Caco-2 (cell line): ENCODE measurements around the gene COL5A1. TPM values are rescaled to one million over a fixed set of nuclear protein-coding genes. Genes with fewer than 3 reads are reported as not detected.
A peak's percentile ranks its signal among the peaks of the same experiment; 100 is the strongest.

Experiments used
- BruUV-seq: library from RNA; stranded (reverse); fragments of 400-500 nt; replicated peaks from 2 replicates; lab custom pipeline; 2021; lab: Mats Ljungman, UMichigan
- CTCF ChIA-PET: fragments of 300-600 bp; sonication (Branson Sonifier 250); formaldehyde crosslinking; loops from one replicate; lab custom pipeline; 2022; ENCODE audit warnings: antibody characterized with exemption; lab: Charles Lee
- POLR2A ChIA-PET: fragments of 300-600 bp; sonication (Branson Sonifier 250); formaldehyde crosslinking; loops from one replicate; lab custom pipeline; 2022; ENCODE audit warnings: antibody characterized with exemption; lab: Charles Lee
- DNase-seq, 2 experiments: peaks; one replicate each; pipeline versions ENCODE4 v3.0.0 to v3.0.0-alpha.2; 2020 to 2022
- H3K27me3 ChIP-seq: replicated peaks from 2 replicates; pipeline ENCODE4 v1.6.0; 2011; ENCODE audit warnings: low read length; ENCODE audit not compliant: control insufficient read depth, insufficient read depth
- H3K36me3 ChIP-seq: 2 replicates; pipeline ENCODE4 v1.5.1; 2011; ENCODE audit warnings: low read length; ENCODE audit not compliant: control insufficient read depth, insufficient read depth
- H3K4me1 ChIP-seq: fragments of 250-450 bp; sonication (Bioruptor Pico); 2 replicates; pipeline ENCODE4 v1.5.1; 2020; ENCODE audit warnings: mild to moderate bottlenecking
- H3K4me3 ChIP-seq: 2 replicates; pipeline ENCODE4 v1.5.1; 2011; ENCODE audit warnings: low read depth, mild to moderate bottlenecking, control low read depth, low read length
- H3K9me3 ChIP-seq: fragments of 250-450 bp; sonication (Bioruptor Pico); 2 replicates; pipeline ENCODE4 v1.5.1; 2020; ENCODE audit warnings: mild to moderate bottlenecking, moderate library complexity
- H3K27ac Mint-ChIP-seq: one replicate; pipeline ENCODE4 v1.8.0; 2022; ENCODE audit warnings: mixed read lengths; ENCODE audit not compliant: unreplicated experiment
- H3K27me3 Mint-ChIP-seq: one replicate; pipeline ENCODE4 v1.8.0; 2022; ENCODE audit warnings: mixed read lengths; ENCODE audit not compliant: insufficient read depth, unreplicated experiment
- H3K36me3 Mint-ChIP-seq: one replicate; pipeline ENCODE4 v1.8.0; 2022; ENCODE audit warnings: mild to moderate bottlenecking, mixed read lengths; ENCODE audit not compliant: insufficient read depth, unreplicated experiment
- H3K4me1 Mint-ChIP-seq: one replicate; pipeline ENCODE4 v1.8.0; 2022; ENCODE audit warnings: low read depth, mixed read lengths; ENCODE audit not compliant: unreplicated experiment
- H3K4me3 Mint-ChIP-seq: one replicate; pipeline ENCODE4 v1.8.0; 2022; ENCODE audit warnings: mild to moderate bottlenecking, moderate library complexity, mixed read lengths; ENCODE audit not compliant: unreplicated experiment
- H3K9me3 Mint-ChIP-seq: one replicate; pipeline ENCODE4 v1.8.0; 2022; ENCODE audit warnings: mixed read lengths; ENCODE audit not compliant: unreplicated experiment
- CTCF ChIP-seq, 2 experiments: fragments of 200-600 bp in 1 of 2; IDR thresholded peaks; 1 replicate in 1 of 2; 2 replicates in 1 of 2; pipeline versions ENCODE4 v1.5.1 to v1.8.0; 2011 to 2022; ENCODE audit warnings: antibody characterized with exemption in 1 of 2, control low read depth in 1 of 2, inconsistent platforms in 1 of 2, low read depth in 1 of 2, low read length in 1 of 2, mild to moderate bottlenecking in 1 of 2, moderate library complexity in 1 of 2; ENCODE audit not compliant: insufficient read depth in 1 of 2, severe bottlenecking in 1 of 2, unreplicated experiment in 1 of 2
- intact Hi-C: fragments of 100-400 bp; cut with micrococcal nuclease; formaldehyde crosslinking; loops from one replicate; pipeline ENCODE4 v1.10.0; 2022; ENCODE audit not compliant: unreplicated experiment
- total RNA-seq: library from RNA; stranded (reverse); gene quantifications from 2 replicates; pipeline ENCODE4 v1.2.3, GENCODE V29; 2022

COL5A1 gene
- total RNA-seq, 1 experiment from 2014 or later = 4.8 TPM

DNA sequence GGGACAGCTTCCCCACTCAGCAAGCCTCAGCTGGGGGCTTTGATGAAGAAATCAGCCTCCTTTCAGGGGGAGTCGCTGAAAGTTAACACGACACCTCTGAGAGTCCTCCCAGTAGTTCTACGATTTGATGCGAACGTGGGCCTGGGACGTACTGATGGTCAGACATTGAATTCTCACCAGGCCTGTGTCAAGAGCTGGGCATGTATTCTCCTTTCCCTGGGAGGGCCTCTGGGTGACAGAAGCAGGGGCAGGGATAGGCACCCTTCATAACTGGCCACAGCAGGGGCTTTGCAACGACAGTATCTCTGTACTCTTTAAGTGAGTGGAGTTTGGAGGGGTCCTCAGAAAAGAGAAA, 15.6 kb upstream of the COL5A1 start:
- no peak overlapping the region for H3K27ac Mint-ChIP-seq
- no peaks in the 10 kb centered on the region for H3K36me3 Mint-ChIP-seq
- intact Hi-C loops = no loop called here
- H3K36me3 ChIP-seq = no peaks in the 10 kb centered on the region
- H3K9me3 Mint-ChIP-seq = no peaks in the 10 kb centered on the region
- no peak for TF ChIP-seq CTCF (IDR thresholded peaks at IDR 0.05; ENCODE audit: insufficient read depth in 1 of 2, low read depth in 1 of 2, low read length in 1 of 2, severe bottlenecking in 1 of 2, unreplicated experiment in 1 of 2)
- no peaks in the 10 kb centered on the region for H3K9me3 ChIP-seq
- peaks cover 11% of the 10 kb centered on the region; the same call in 1 of the 2 replicates for H3K4me1 ChIP-seq
- H3K27me3 Mint-ChIP-seq = no peaks in the 10 kb centered on the region
- no TSS peak for BruUV-seq
- ChIA-PET CTCF (no interaction called here), POLR2A (no interaction called here)
- peaks cover 17% of the 10 kb centered on the region for H3K4me1 Mint-ChIP-seq
- no peak overlapping the region for H3K4me3 Mint-ChIP-seq
- no peaks in the 10 kb centered on the region for H3K27me3 ChIP-seq
- no peak overlapping the region for H3K4me3 ChIP-seq
- peak in 1 of 2 experiments; percentile 7 for DNase-seq

DNA sequence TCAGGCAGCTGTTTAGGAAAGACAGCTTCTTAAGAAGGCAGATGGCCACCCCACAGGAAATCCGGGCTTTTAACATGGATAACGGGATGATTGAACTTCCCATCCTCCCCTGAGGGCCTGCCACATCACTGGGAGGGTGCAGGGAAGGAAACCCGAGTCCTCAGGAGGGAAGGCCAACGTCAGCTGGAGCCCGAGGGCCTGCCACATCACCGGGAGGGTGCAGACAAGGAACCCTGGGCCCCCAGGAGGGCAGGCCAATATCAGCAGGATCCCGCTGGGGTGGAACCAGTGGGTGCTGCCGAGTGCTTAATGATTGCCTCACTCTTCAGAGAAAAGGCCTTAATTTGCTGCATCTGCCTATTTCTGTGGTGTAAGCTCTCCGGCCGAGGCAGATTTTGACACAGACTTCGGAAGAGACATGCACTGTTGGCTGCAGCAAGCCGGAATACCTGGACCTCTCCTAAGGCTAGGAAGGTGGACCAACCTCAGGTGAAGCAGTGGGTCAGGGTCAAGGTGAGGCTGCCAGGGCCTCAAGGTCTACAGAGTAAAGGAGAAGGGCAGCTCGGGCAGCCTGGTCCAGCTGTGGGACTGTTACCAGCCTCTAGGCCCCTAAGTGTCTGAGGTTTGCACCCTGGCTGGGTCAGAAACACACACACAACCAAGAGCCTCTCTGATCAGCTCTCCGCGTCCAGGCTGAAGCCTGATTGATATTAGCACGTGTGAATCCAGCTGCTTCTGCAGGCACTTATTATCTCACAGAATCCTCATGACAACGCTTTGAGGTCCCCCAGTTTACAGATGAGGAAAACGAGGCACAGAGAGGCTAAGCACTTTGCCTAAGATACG, 14.8 kb upstream of the COL5A1 start:
- POLR2A ChIA-PET = no interaction called here
- intact Hi-C loops = no loop called here
- no peaks in the 10 kb centered on the region for H3K36me3 ChIP-seq
- Mint-ChIP-seq H3K4me3 (no peak overlapping the region), H3K36me3 (no peaks in the 10 kb centered on the region), H3K27ac (no peak overlapping the region), H3K27me3 (no peaks in the 10 kb centered on the region), H3K4me1 (peaks cover 17% of the 10 kb centered on the region), H3K9me3 (no peaks in the 10 kb centered on the region)
- no TSS peak for BruUV-seq
- CTCF ChIA-PET = no interaction called here
- H3K27me3 ChIP-seq = no peaks in the 10 kb centered on the region
- H3K4me3 ChIP-seq = no peak overlapping the region
- no peaks in the 10 kb centered on the region for H3K9me3 ChIP-seq
- peaks cover 11% of the 10 kb centered on the region; the same call in 1 of the 2 replicates for H3K4me1 ChIP-seq
- TF ChIP-seq CTCF (IDR thresholded peaks at IDR 0.05; ENCODE audit: insufficient read depth in 1 of 2, low read depth in 1 of 2, low read length in 1 of 2, severe bottlenecking in 1 of 2, unreplicated experiment in 1 of 2) = no peak
- peak in 1 of 2 experiments; percentile 21 for DNase-seq

- TF ChIP-seq CTCF (IDR thresholded peaks at IDR 0.05; ENCODE audit: insufficient read depth in 1 of 2, low read depth in 1 of 2, low read length in 1 of 2, severe bottlenecking in 1 of 2, unreplicated experiment in 1 of 2) = no peak
- ChIA-PET CTCF (no interaction called here), POLR2A (no interaction called here)
- peak in 1 of 2 experiments; percentile 7 for DNase-seq
- BruUV-seq = no TSS peak
- Mint-ChIP-seq H3K27ac (no peak overlapping the region), H3K4me1 (peaks cover 17% of the 10 kb centered on the region), H3K4me3 (no peak overlapping the region), H3K9me3 (no peaks in the 10 kb centered on the region), H3K36me3 (no peaks in the 10 kb centered on the region), H3K27me3 (no peaks in the 10 kb centered on the region)
- Histone ChIP-seq H3K9me3 (no peaks in the 10 kb centered on the region), H3K4me3 (no peak overlapping the region), H3K27me3 (no peaks in the 10 kb centered on the region), H3K4me1 (peaks cover 11% of the 10 kb centered on the region; the same call in 1 of the 2 replicates), H3K36me3 (no peaks in the 10 kb centered on the region)
- intact Hi-C loops = no loop called here
These were observed 13.9 kb upstream of the COL5A1 start for GRCh38 chr9:134627417-134628353.
